Measurements from ENCODE around the gene KNG1. TPM values are rescaled to one million over a fixed set of nuclear protein-coding genes. Genes with fewer than 3 reads are reported as not detected.
"Not testable (repeated sequence)": the region's sequence is repeated elsewhere in the genome, so short reads cannot be mapped to it uniquely, and the experiment has no call there.

Gene KNG1
- total RNA-seq, result not detected

DNA sequence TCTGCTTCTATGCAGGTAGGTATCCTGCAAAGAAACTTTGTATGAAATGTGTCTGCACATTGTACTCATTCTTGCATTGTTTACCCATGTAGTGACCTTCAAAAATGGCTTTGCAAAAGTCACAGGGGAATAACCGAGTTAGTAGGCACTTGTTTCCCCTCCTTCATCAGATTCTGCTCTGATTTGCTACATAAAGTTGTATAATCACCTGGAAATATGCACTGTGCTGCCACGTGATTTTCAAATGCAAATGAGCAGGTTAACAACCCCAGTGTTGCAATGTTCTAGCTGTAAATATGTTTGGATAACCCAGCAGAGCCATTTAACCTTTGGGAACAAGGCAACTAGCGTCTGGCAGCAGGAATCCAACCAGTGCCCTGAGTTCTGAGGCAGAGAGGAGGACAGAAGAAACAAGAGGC is at the start of gene KNG1:
Gene KNG1, plus strand, starts transcription at position 321 of the 419 bp plus-strand sequence. CDS start 184 bp downstream, outside the sequence.
- H3K4me3 Mint-ChIP-seq, result no peak within 1 kb of the TSS
- H3K27ac Mint-ChIP-seq, result no peak within 1 kb of the TSS
- H3K9me3 Mint-ChIP-seq (ENCODE audit: insufficient read depth), result no peaks in the 10 kb centered on the region
- peaks cover 32% of the 10 kb centered on the region for H3K27me3 Mint-ChIP-seq (ENCODE audit: low read depth)
- H3K36me3 Mint-ChIP-seq (ENCODE audit: low read depth), result no peaks in the 10 kb centered on the region
- H3K4me1 Mint-ChIP-seq (ENCODE audit: low read depth), result no peaks in the 10 kb centered on the region
- ChIA-PET CTCF (no interaction called here), POLR2A (no interaction called here)
- ATAC-seq (no peak), DNase-seq (no peak)

DNA sequence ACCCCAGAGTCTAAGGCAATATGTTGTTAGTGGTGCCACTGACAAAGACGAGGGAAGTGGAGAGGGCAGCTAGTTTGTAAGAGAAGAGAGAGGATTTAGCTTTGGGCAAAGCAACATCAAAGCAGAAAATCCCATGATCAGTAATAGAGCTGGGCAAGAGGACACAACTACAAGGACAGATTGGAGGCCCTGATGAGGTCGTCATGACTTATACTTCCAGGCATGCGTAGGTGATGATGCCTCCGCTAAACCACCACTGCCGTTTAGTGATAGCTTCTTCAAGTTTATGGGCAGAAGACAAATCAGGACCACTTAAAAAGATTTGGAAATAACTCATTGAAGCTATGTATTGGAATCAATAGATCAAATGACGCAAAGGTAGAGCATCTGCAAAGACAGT is 48.7 kb upstream of the KNG1 start:
- Mint-ChIP-seq H3K36me3 (ENCODE audit: low read depth) (peaks cover 5% of the 10 kb centered on the region), H3K4me1 (ENCODE audit: low read depth) (peaks cover 12% of the 10 kb centered on the region), H3K27me3 (ENCODE audit: low read depth) (peaks cover 17% of the 10 kb centered on the region), H3K9me3 (ENCODE audit: insufficient read depth) (no peaks in the 10 kb centered on the region), H3K4me3 (no peak overlapping the region), H3K27ac (no peak overlapping the region)
- ATAC-seq (no peak), DNase-seq (no peak)
- ChIA-PET CTCF (interaction anchor here (1.1 to 1.4 kb wide), 2 partner anchors 51 to 53 kb away, joined by 4 to 5 read pairs; no protein-coding TSS in a partner anchor), POLR2A (interaction anchor here (1.0 kb wide), 1 partner anchor 120 kb away, joined by 4 read pairs; no protein-coding TSS in a partner anchor)

DNA sequence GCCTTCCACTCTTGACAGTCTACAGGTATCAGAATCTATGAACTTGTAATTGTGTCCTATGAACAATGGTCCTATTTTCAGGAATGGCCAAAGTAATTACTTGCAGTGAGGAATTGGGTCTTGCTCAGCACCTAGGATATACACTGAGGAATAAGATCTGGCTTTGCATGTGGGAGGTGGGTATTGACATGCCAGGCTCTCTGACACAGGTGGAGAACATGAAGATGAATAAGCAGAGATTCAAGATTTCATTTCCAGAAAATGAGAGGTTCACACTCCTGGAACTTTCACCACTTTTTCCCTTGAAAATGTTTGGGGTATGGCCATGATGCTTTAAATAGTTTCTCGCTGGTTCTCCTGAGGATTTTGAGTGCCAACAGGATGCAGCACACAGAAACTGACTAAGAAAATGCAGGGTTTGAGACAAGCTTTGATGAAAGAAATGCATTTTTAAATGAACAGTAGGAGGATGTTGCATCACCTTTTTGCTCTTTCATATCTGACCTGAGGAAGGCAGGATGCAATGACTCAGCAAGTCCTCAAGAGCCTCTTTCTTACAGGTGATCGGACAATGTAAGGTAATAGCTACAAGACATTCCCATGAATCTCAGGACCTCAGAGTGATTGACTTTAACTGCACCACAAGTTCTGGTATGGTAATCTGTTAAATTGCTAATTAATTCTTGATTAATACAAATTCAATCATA is 47.6 kb upstream of the KNG1 start:
- peak overlapping the region; percentile 41 for H3K27ac Mint-ChIP-seq
- H3K36me3 Mint-ChIP-seq (ENCODE audit: low read depth), result peaks cover 5% of the 10 kb centered on the region

DNA sequence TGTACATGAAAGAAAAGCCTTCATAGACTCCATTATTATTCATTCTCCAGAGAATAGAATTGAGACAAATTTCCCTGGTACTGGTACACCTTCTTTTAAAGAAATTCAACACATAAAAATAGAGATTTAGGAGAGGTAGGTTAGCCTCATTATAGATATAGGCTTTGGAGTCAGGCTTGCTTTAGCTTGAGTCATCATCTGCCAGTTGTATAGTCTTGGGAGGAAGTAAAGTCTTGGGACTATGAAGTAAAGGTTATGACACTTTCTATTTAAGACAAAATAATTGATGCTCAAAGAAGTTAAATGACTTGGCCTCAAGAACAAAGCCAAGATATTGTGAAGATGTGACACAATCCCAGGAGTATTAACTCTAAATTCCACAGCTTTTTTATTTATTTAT is 47.0 kb upstream of the KNG1 start:
- DNase-seq, result no peak
- ChIA-PET POLR2A (no interaction called here), CTCF (no interaction called here)
- H3K27me3 Mint-ChIP-seq (ENCODE audit: low read depth), result peaks cover 18% of the 10 kb centered on the region
- peaks cover 12% of the 10 kb centered on the region for H3K4me1 Mint-ChIP-seq (ENCODE audit: low read depth)
- ATAC-seq, result no peak
- no peaks in the 10 kb centered on the region for H3K9me3 Mint-ChIP-seq (ENCODE audit: insufficient read depth)
- H3K36me3 Mint-ChIP-seq (ENCODE audit: low read depth), result peaks cover 5% of the 10 kb centered on the region
- no peak overlapping the region for H3K27ac Mint-ChIP-seq
- H3K4me3 Mint-ChIP-seq, result no peak overlapping the region

More for the DNA sequence above, 47.6 kb upstream of the KNG1 start:
- ATAC-seq (no peak), DNase-seq (no peak)
- H3K4me1 Mint-ChIP-seq (ENCODE audit: low read depth), result peaks cover 12% of the 10 kb centered on the region
- peaks cover 16% of the 10 kb centered on the region for H3K27me3 Mint-ChIP-seq (ENCODE audit: low read depth)
- H3K4me3 Mint-ChIP-seq, result no peak overlapping the region
- CTCF ChIA-PET, result no interaction called here
- POLR2A ChIA-PET, result no interaction called here
- H3K9me3 Mint-ChIP-seq (ENCODE audit: insufficient read depth), result no peaks in the 10 kb centered on the region

DNA sequence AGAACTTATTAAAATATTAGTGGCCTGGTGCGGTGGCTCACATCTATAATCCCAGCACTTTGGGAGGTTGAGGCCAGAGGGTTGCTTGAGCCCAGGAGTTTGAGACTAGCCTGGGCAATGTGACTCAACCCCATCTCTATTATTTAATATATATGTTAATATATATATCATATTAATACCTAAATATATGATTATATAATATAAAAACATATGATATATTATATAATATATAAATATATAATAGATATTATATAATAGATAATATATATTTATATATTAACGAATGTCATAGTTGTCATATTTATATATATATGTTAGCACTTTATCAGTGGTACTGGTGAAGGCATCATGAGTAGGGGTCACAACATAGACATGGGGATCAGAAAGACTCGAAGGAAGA is 46.1 kb upstream of the KNG1 start:
- Mint-ChIP-seq H3K9me3 (ENCODE audit: insufficient read depth) (no peaks in the 10 kb centered on the region), H3K36me3 (ENCODE audit: low read depth) (peaks cover 5% of the 10 kb centered on the region), H3K27ac (no peak overlapping the region), H3K4me1 (ENCODE audit: low read depth) (peaks cover 12% of the 10 kb centered on the region), H3K4me3 (no peak overlapping the region), H3K27me3 (ENCODE audit: low read depth) (peaks cover 20% of the 10 kb centered on the region)
- ChIA-PET CTCF (no interaction called here), POLR2A (no interaction called here)
- ATAC-seq (no peak), DNase-seq (no peak)

DNA sequence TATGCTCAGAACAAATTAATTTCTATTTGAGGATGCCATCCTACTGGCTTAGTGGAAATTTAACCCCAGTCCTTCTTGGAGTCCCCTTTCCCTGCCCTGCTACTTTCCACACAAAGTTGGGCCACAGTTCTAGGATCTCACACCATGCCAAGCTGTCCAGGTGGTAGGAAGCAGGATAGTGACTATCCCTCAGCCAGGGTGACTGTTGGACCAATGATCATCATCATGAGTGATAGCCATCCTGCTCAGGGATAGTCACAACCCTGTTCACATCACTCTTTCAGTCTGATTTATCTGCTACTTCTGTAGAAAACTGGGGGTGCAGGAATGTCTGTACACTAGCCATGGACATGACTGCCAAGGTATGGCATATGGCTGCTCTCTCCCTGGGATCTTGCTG is 38.6 kb upstream of the KNG1 start:
- CTCF ChIA-PET, result no interaction called here
- Mint-ChIP-seq H3K27ac (no peak overlapping the region), H3K4me1 (ENCODE audit: low read depth) (no peaks in the 10 kb centered on the region), H3K4me3 (no peak overlapping the region), H3K36me3 (ENCODE audit: low read depth) (no peaks in the 10 kb centered on the region), H3K27me3 (ENCODE audit: low read depth) (peaks cover 51% of the 10 kb centered on the region), H3K9me3 (ENCODE audit: insufficient read depth) (no peaks in the 10 kb centered on the region)
- ATAC-seq, result no peak
- POLR2A ChIA-PET, result no interaction called here
- no peak for DNase-seq

DNA sequence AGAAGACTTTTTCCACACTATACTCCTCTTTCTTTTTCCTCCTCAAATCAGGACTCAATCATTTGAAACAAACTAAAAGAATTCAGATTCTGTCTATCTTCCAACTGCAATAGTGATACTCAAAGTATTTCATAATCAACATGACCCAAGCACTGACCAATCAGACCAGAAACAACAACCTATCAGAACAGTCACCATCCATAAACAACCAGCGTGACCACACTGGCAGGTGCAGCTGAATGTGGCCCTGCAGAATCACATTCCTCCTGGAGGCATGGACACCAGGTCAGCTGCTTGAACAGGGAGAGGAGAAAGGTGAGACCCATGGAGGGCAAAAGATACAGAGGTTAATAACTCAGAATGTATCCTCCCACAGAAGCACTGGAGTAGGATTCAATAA is 38.0 kb upstream of the KNG1 start:
- POLR2A ChIA-PET, result no interaction called here
- Mint-ChIP-seq H3K36me3 (ENCODE audit: low read depth) (no peaks in the 10 kb centered on the region), H3K27ac (no peak overlapping the region), H3K27me3 (ENCODE audit: low read depth) (peaks cover 46% of the 10 kb centered on the region), H3K4me1 (ENCODE audit: low read depth) (no peaks in the 10 kb centered on the region), H3K9me3 (ENCODE audit: insufficient read depth) (no peaks in the 10 kb centered on the region), H3K4me3 (no peak overlapping the region)
- DNase-seq, result no peak
- CTCF ChIA-PET, result interaction anchor here (0.9 kb wide), 1 partner anchor 541 kb away, joined by 4 read pairs; no protein-coding TSS in a partner anchor
- no peak for ATAC-seq

DNA sequence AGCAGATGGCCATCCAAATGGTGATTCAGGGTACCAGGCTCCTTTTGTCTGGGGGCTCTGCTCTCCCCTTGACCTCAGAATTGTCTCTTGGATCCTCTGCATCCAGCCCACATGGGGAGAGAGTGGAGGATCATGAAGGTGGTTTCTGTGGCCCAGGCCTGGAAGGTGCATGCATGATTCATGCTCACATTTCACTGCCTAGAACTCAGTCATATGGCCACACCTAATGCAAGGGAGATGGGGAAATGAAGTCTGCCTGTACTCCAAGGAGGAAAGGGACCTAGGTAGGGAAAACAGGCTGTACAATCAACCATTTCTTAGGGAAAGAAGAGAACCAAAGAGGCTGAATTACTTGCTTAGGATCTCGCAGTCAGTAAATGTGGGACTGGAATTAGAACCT is 36.3 kb upstream of the KNG1 start:
- Mint-ChIP-seq H3K36me3 (ENCODE audit: low read depth) (no peaks in the 10 kb centered on the region), H3K27me3 (ENCODE audit: low read depth) (peaks cover 44% of the 10 kb centered on the region), H3K27ac (no peak overlapping the region), H3K4me3 (no peak overlapping the region), H3K9me3 (ENCODE audit: insufficient read depth) (no peaks in the 10 kb centered on the region), H3K4me1 (ENCODE audit: low read depth) (no peaks in the 10 kb centered on the region)
- ATAC-seq (no peak), DNase-seq (no peak)
- ChIA-PET POLR2A (no interaction called here), CTCF (no interaction called here)

DNA sequence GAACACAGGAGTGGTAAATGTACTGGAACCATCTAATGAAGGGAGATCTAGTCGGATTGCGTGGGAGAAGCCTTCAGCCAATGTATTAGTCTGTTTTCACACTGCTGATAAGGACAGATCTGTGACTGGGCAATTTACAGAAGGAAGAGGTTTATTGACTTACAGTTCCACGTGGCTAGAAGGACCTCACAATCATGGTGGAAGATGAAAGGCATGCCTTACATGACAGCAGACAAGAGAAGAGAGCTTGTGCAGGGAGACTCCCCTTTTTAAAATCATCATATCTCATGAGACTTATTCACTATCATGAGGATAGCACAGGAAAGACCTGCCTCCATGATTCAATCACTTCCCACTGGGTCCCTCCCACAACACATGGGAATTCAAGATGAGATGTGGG is 34.3 kb upstream of the KNG1 start:
- POLR2A ChIA-PET, result no interaction called here
- H3K4me3 Mint-ChIP-seq, result no peak overlapping the region
- no peaks in the 10 kb centered on the region for H3K36me3 Mint-ChIP-seq (ENCODE audit: low read depth)
- ATAC-seq, result no peak
- H3K9me3 Mint-ChIP-seq (ENCODE audit: insufficient read depth), result no peaks in the 10 kb centered on the region
- peaks cover 43% of the 10 kb centered on the region for H3K27me3 Mint-ChIP-seq (ENCODE audit: low read depth)
- no peaks in the 10 kb centered on the region for H3K4me1 Mint-ChIP-seq (ENCODE audit: low read depth)
- H3K27ac Mint-ChIP-seq, result no peak overlapping the region
- DNase-seq, result no peak
- CTCF ChIA-PET, result no interaction called here

DNA sequence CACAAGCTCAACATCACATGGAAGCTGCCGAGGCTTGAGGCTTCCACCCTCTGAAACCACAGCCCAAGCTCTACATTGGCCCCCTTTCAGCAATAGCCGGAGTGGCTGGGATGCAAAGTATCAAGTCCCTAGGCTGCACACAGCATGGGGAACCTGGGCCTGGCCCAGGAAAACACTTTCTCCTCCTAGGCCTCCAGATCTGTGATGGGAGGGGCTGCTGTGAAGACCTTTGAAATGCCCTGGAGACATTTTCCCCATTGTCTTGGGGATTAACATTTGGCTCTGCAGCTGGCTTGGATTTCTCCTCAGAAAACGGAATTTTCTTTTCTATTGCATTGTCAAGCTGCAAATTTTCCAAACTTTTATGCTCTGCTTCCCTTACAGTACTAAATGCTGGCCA is 33.2 kb upstream of the KNG1 start:
- Mint-ChIP-seq H3K4me3 (no peak overlapping the region), H3K27me3 (ENCODE audit: low read depth) (peaks cover 41% of the 10 kb centered on the region), H3K9me3 (ENCODE audit: insufficient read depth) (no peaks in the 10 kb centered on the region), H3K4me1 (ENCODE audit: low read depth) (no peaks in the 10 kb centered on the region), H3K36me3 (ENCODE audit: low read depth) (no peaks in the 10 kb centered on the region), H3K27ac (no peak overlapping the region)
- ChIA-PET POLR2A (no interaction called here), CTCF (no interaction called here)
- ATAC-seq (no peak), DNase-seq (no peak)

DNA sequence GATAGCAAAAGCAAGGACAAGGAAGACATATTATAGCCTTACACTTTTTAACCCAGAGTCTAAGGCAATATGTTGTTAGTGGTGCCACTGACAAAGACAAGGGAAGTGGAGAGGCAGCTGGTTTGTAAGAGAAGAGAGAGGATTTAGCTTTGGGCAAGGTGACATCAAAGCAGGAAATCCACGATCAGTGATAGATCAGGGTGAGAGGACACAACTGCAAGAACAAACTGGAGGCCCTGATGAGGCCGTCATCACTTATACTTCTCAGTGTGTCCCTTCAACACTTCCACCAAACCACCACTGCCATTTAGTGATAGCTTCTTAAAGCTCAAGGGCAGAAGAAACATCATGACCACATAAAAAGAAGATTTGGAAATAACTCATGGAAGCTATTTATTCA is 30.7 kb upstream of the KNG1 start:
- ATAC-seq; H3K4me3 Mint-ChIP-seq; H3K9me3 Mint-ChIP-seq (ENCODE audit: insufficient read depth); H3K4me1 Mint-ChIP-seq (ENCODE audit: low read depth); CTCF ChIA-PET; DNase-seq; H3K27ac Mint-ChIP-seq; H3K36me3 Mint-ChIP-seq (ENCODE audit: low read depth); POLR2A ChIA-PET: not testable (repeated sequence)
- peaks cover 40% of the 10 kb centered on the region for H3K27me3 Mint-ChIP-seq (ENCODE audit: low read depth)

DNA sequence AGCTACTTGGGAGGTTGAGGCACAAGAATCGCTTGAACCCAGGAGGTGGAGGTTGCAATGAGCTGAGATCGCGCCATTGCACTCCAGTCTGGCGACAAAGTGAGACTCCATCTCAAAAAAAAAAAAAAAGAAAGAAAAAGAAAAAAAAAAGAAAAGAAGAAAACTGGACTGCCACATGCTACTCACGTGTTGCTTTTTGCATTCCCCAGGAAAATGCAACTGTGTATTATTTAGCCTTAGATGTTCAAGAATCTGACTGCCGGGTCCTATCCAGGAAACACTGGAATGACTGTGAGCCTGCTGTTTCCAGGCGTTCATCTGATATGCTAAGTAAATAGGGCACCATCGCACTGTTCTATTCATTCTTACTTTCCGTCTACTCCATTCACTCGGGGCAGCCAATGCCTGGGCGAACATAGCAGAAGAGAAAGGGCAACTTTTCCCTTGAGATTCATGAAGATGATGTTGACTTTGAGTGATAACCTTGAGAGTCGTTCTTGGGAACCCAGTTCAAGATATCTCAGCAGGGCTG is 30.0 kb upstream of the KNG1 start:
- no peaks in the 10 kb centered on the region for H3K4me1 Mint-ChIP-seq (ENCODE audit: low read depth)
- POLR2A ChIA-PET, result no interaction called here
- ATAC-seq, result no peak
- peaks cover 40% of the 10 kb centered on the region for H3K27me3 Mint-ChIP-seq (ENCODE audit: low read depth)
- CTCF ChIA-PET, result no interaction called here
- no peak overlapping the region for H3K27ac Mint-ChIP-seq
- no peaks in the 10 kb centered on the region for H3K9me3 Mint-ChIP-seq (ENCODE audit: insufficient read depth)
- no peak for DNase-seq
- no peaks in the 10 kb centered on the region for H3K36me3 Mint-ChIP-seq (ENCODE audit: low read depth)
- H3K4me3 Mint-ChIP-seq, result no peak overlapping the region

DNA sequence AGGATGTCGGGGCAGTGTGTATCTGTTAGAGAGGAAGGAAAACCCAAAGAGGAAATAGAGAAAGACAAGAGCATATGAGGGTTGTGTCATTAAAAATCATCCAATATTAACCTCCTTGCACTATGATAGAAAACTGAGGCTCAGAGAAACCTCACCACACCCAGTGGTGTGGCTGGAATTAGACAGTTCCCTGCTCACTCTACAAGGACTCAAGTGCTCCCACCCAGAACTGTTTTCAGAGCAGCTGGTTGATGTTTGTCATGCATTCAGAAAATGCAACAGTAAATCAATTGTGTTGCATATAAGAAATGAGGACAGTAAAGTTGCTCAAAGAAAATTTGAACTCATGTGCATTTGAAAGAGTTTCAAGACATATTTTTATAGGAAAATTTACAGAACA is 26.9 kb upstream of the KNG1 start:
- H3K27me3 Mint-ChIP-seq (ENCODE audit: low read depth), result peaks cover 36% of the 10 kb centered on the region
- POLR2A ChIA-PET; ATAC-seq; H3K27ac Mint-ChIP-seq; H3K4me3 Mint-ChIP-seq; H3K36me3 Mint-ChIP-seq (ENCODE audit: low read depth); CTCF ChIA-PET; H3K4me1 Mint-ChIP-seq (ENCODE audit: low read depth); DNase-seq; H3K9me3 Mint-ChIP-seq (ENCODE audit: insufficient read depth): not testable (repeated sequence)

Data from activated CD8-positive, alpha-beta T cell treated with anti-CD3 and anti-CD28 coated beads, Interleukin-2, amount 10 ng/mL, durations not matched to agents 7 days and 5 days (primary cell).